ENCODE data around the gene PRTN3. TPM values are rescaled to one million over a fixed set of nuclear protein-coding genes. Genes with fewer than 3 reads are reported as not detected.

Gene PRTN3
- total RNA-seq, 2 donors from 2014 or later: not detected

- Mint-ChIP-seq H3K36me3 (ENCODE audit: low read depth) (no peaks in the 10 kb centered on the region), H3K9me3 (no peaks in the 10 kb centered on the region), H3K27ac (no peak within 1 kb of the TSS), H3K4me3 (no peak within 1 kb of the TSS), H3K27me3 (ENCODE audit: insufficient read depth) (no peaks in the 10 kb centered on the region), H3K4me1 (peaks cover 3% of the 10 kb centered on the region)
- no peak within 1 kb of the TSS for H3K4me3 ChIP-seq (ENCODE audit: low read length)
- no peaks in the 10 kb centered on the region for H3K4me1 ChIP-seq (ENCODE audit: control insufficient read depth, insufficient read depth, low read length)
- DNase-seq: no peak
- no peaks in the 10 kb centered on the region for H3K36me3 ChIP-seq (ENCODE audit: control insufficient read depth, insufficient read depth, low read length)
- 91 to 92% methylated on average over 11 to 33 of the region's 33 CpGs for WGBS, 2 experiments (ENCODE audit: insufficient coverage in 1 of 2, insufficient read length in 1 of 2)
- TF ChIP-seq CTCF (conservative IDR thresholded peaks at IDR 0.05): no peak
- no peaks in the 10 kb centered on the region for H3K27me3 ChIP-seq (ENCODE audit: control insufficient read depth, insufficient read depth, low read length, poor library complexity, severe bottlenecking)
- H3K9me3 ChIP-seq (ENCODE audit: control insufficient read depth, low read length): no peaks in the 10 kb centered on the region
- no peak within 1 kb of the TSS for H3K27ac ChIP-seq (ENCODE audit: low read depth, low read length)
- no peak within 1 kb of the TSS for H3K9ac ChIP-seq (ENCODE audit: extremely low read depth, low read length, poor library complexity, severe bottlenecking)
Observed at GRCh38 chr19:827710-828321, 13.0 kb upstream of the PRTN3 start, which contains the start of gene AZU1. Gene AZU1, plus strand, starts transcription at chr19:827837. Its CDS starts 10 bp downstream, at chr19:827847.

- DNase-seq: no peak
- H3K4me1 Mint-ChIP-seq: no peaks in the 10 kb centered on the region
- no peak overlapping the region for H3K27ac Mint-ChIP-seq
- H3K27ac ChIP-seq (ENCODE audit: low read depth, low read length): no peak overlapping the region
- H3K9me3 ChIP-seq (ENCODE audit: control insufficient read depth, low read length): no peaks in the 10 kb centered on the region
- H3K36me3 ChIP-seq (ENCODE audit: control insufficient read depth, insufficient read depth, low read length): no peaks in the 10 kb centered on the region
- TF ChIP-seq CTCF (conservative IDR thresholded peaks at IDR 0.05): no peak
- H3K4me3 Mint-ChIP-seq: no peak overlapping the region
- 76 to 88% methylated on average over 13 to 18 of the region's 18 CpGs for WGBS, 2 experiments (ENCODE audit: insufficient coverage in 1 of 2, insufficient read length in 1 of 2)
- H3K9ac ChIP-seq (ENCODE audit: extremely low read depth, low read length, poor library complexity, severe bottlenecking): no peak overlapping the region
- H3K4me1 ChIP-seq (ENCODE audit: control insufficient read depth, insufficient read depth, low read length): no peaks in the 10 kb centered on the region
- no peaks in the 10 kb centered on the region for H3K36me3 Mint-ChIP-seq (ENCODE audit: low read depth)
- no peaks in the 10 kb centered on the region for H3K27me3 ChIP-seq (ENCODE audit: control insufficient read depth, insufficient read depth, low read length, poor library complexity, severe bottlenecking)
- no peaks in the 10 kb centered on the region for H3K9me3 Mint-ChIP-seq
- no peak overlapping the region for H3K4me3 ChIP-seq (ENCODE audit: low read length)
- no peaks in the 10 kb centered on the region for H3K27me3 Mint-ChIP-seq (ENCODE audit: insufficient read depth)
Observed at GRCh38 chr19:829129-829758, 11.6 kb upstream of the PRTN3 start.

- TF ChIP-seq CTCF (conservative IDR thresholded peaks at IDR 0.05): no peak
- no peaks in the 10 kb centered on the region for H3K9me3 Mint-ChIP-seq
- no peaks in the 10 kb centered on the region for H3K36me3 ChIP-seq (ENCODE audit: control insufficient read depth, insufficient read depth, low read length)
- no peaks in the 10 kb centered on the region for H3K4me1 ChIP-seq (ENCODE audit: control insufficient read depth, insufficient read depth, low read length)
- no peak overlapping the region for H3K27ac ChIP-seq (ENCODE audit: low read depth, low read length)
- H3K4me3 Mint-ChIP-seq: no peak overlapping the region
- H3K9ac ChIP-seq (ENCODE audit: extremely low read depth, low read length, poor library complexity, severe bottlenecking): no peak overlapping the region
- no peaks in the 10 kb centered on the region for H3K27me3 Mint-ChIP-seq (ENCODE audit: insufficient read depth)
- H3K27ac Mint-ChIP-seq: no peak overlapping the region
- H3K4me3 ChIP-seq (ENCODE audit: low read length): no peak overlapping the region
- H3K9me3 ChIP-seq (ENCODE audit: control insufficient read depth, low read length): no peaks in the 10 kb centered on the region
- H3K27me3 ChIP-seq (ENCODE audit: control insufficient read depth, insufficient read depth, low read length, poor library complexity, severe bottlenecking): no peaks in the 10 kb centered on the region
- 84 to 85% methylated on average over 17 to 38 of the region's 38 CpGs for WGBS, 2 experiments (ENCODE audit: insufficient coverage in 1 of 2, insufficient read length in 1 of 2)
- no peak for DNase-seq
- no peaks in the 10 kb centered on the region for H3K4me1 Mint-ChIP-seq
- no peaks in the 10 kb centered on the region for H3K36me3 Mint-ChIP-seq (ENCODE audit: low read depth)
Observed at GRCh38 chr19:831407-832369, 9.1 kb upstream of the PRTN3 start.
